Measurements from ENCODE around the gene IZUMO3. TPM values are rescaled to one million over a fixed set of nuclear protein-coding genes. Genes with fewer than 3 reads are reported as not detected.

The IZUMO3 gene
- total RNA-seq (2022; extraction: Qiagen RNA extraction; ENCODE audit: low read depth), result not detected in 5 replicates

DNA sequence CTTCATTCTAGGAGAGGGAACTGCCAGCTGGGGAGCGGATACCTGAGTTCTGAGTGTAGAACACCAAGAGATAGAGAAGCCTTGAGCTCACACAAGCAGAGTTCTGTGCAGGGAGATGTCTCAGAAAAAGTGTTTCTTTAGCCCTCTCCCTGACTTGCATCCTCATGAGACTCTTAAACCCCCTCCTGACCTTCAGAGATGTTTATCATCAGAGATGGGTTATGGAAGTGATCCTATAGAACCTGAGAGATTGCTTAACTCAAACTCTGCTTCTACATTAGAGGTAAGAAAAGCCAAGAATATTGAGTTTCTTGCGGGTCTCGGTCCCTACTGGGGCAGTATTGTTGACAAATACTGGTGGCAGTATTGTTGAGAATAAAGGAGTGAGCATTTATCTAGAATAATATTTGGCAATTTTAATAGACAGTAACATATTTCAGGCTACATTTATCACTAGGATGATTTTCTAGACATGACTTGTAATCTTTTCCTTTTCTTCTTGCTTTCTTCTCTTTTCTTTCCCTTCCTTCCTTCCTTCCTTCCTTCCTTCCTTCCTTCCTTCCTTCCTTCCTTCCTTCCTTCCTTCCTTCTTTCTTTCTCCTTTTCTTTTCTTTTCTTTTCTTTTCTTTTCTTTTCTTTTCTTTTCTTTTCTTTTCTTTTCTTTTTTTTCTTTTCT lies at the start of gene IZUMO3:
Gene IZUMO3 (minus strand): TSS at position 51 of the 676 bp plus-strand sequence. CDS start 248 bp downstream, outside the sequence.

